ENCODE data around the gene NALCN. TPM values are rescaled to one million over a fixed set of nuclear protein-coding genes. Genes with fewer than 3 reads are reported as not detected.
A peak's percentile ranks its signal among the peaks of the same experiment; 100 is the strongest.

Gene NALCN
- total and polyA plus RNA-seq, 2 of the 8 experiments (the other 6 are each of a cell fraction or from before 2014, with no cell fraction given): 0.26 to 0.54 TPM

GRCh38 chr13:101058841-101059240 is 357.5 kb downstream of the NALCN start:
- Histone ChIP-seq H2BK15ac (ENCODE audit: low read length) (no peak overlapping the region), H3K23ac (ENCODE audit: insufficient read length) (no peak overlapping the region), H4K20me1 (replicated peaks in 1 of 2; ENCODE audit: control insufficient read depth in 1 of 2, insufficient read depth in 2 of 2, low read length in 2 of 2) (no peaks in the 10 kb centered on the region), H3K27ac (ENCODE audit: low read depth, low read length) (no peak overlapping the region), H4K5ac (ENCODE audit: insufficient read length, low read depth, low read length) (no peak overlapping the region), H3K4me2 (ENCODE audit: insufficient read depth in 1 of 2, low read depth in 2 of 2, low read length in 2 of 2) (no peak overlapping the region), H3K36me3 (ENCODE audit: control insufficient read depth in 2 of 4, insufficient read depth in 4 of 4, low read length in 3 of 4) (no peaks in the 10 kb centered on the region), H3K4me1 (replicated peaks in 1 of 4; ENCODE audit: control insufficient read depth in 3 of 4, insufficient read depth in 4 of 4, low read length in 3 of 4) (no peaks in the 10 kb centered on the region), H3K4ac (replicated peaks; ENCODE audit: insufficient read length, low read depth, low read length) (no peak overlapping the region), H2AFZ (ENCODE audit: low read length) (no peak overlapping the region), H3K27me3 (replicated peaks in 1 of 4; ENCODE audit: control insufficient read depth in 3 of 4, extremely low read depth in 1 of 4, insufficient read depth in 3 of 4, low read length in 3 of 4) (no peaks in the 10 kb centered on the region), H2AK5ac (ENCODE audit: low read depth, low read length) (no peak overlapping the region), H2BK5ac (ENCODE audit: low read depth, low read length) (no peak overlapping the region), H4K8ac (ENCODE audit: extremely low read depth, insufficient read depth, low read length) (peak overlapping the region; percentile 51; the same call in 1 of the 2 replicates), H3K9me3 (ENCODE audit: insufficient read depth in 2 of 2, low read depth in 1 of 2, low read length in 1 of 2) (no peaks in the 10 kb centered on the region), H3K14ac (ENCODE audit: insufficient read length) (no peak overlapping the region), H3K79me1 (ENCODE audit: low read depth, low read length) (no peaks in the 10 kb centered on the region), H3K9ac (replicated peaks in 1 of 4; ENCODE audit: extremely low read depth in 1 of 4, low read depth in 3 of 4, low read length in 3 of 4) (no peak overlapping the region), H3K23me2 (ENCODE audit: low read depth, low read length) (no peaks in the 10 kb centered on the region), H3K79me2 (ENCODE audit: control insufficient read depth in 1 of 2, insufficient read depth in 2 of 2, low read length in 2 of 2) (no peaks in the 10 kb centered on the region), H4K91ac (replicated peaks; ENCODE audit: insufficient read length, low read length) (no peak overlapping the region), H2BK20ac (ENCODE audit: low read length) (no peak overlapping the region), H2BK120ac (replicated peaks; ENCODE audit: low read depth, low read length) (no peak overlapping the region), H3K4me3 (ENCODE audit: extremely low read depth in 1 of 4, insufficient read depth in 2 of 4, low read depth in 3 of 4, low read length in 4 of 4) (no peak overlapping the region), H3K18ac (ENCODE audit: extremely low read depth, low read length) (no peak overlapping the region), H2BK12ac (ENCODE audit: low read depth, low read length) (no peak overlapping the region), H3K56ac (replicated peaks; ENCODE audit: insufficient read length, low read depth, low read length) (no peak overlapping the region)
- DNase-seq (ENCODE audit: low read depth in 1 of 2, low spot score in 2 of 2) (no peak), FAIRE-seq (no peak)
- CTCF ChIA-PET (ENCODE audit: partially characterized antibody): interaction anchor here (0.6 to 2.3 kb wide), 5 partner anchors 9 to 1363 kb away, joined by 3 to 7 read pairs (median 3); no protein-coding TSS in a partner anchor
- 89% methylated on average over 8 of the region's 8 CpGs; no CpG with 5 or more reads in 1 of the 2 experiments for WGBS, 2 experiments (ENCODE audit: extremely low coverage in 1 of 2, insufficient coverage in 1 of 2, insufficient read length in 1 of 2, insufficient replicate concordance in 2 of 2, low coverage in 1 of 2, low lambda C conversion rate in 2 of 2, missing lambda C conversion rate in 1 of 2)
- POLR2A ChIA-PET (ENCODE audit: partially characterized antibody): no interaction called here
- no peak for TF ChIP-seq E2F6 (IDR thresholded peaks at IDR 0.05)

Data from H1 (cell line).